HG02970 (cell line): ENCODE results near the gene NEBL.

Experiments
- ATAC-seq: cut with Tn5 transposase; IDR thresholded peaks from one replicate; pipeline ENCODE4 v1.9.1; 2021; ENCODE audit warnings: mild to moderate bottlenecking, moderate library complexity, moderate number of reproducible peaks; ENCODE audit not compliant: unreplicated experiment, low FRiP score

The NEBL gene

GRCh38 chr10:20809631-20810030, 87.5 kb downstream of the NEBL start:
- ATAC-seq: no peak

- no peak for ATAC-seq
These were observed 90.6 kb downstream of the NEBL start for GRCh38 chr10:20806487-20806886.

GRCh38 chr10:20797290-20797689, 99.8 kb downstream of the NEBL start:
- ATAC-seq: no peak

GRCh38 chr10:20795391-20795790, 101.7 kb downstream of the NEBL start:
- no peak for ATAC-seq

GRCh38 chr10:20785174-20785573, 111.9 kb downstream of the NEBL start:
- no peak for ATAC-seq

GRCh38 chr10:20778008-20778757, 118.9 kb downstream of the NEBL start:
- no peak for ATAC-seq

GRCh38 chr10:20776384-20777118, 120.6 kb downstream of the NEBL start:
- ATAC-seq: no peak

GRCh38 chr10:20771051-20771450, 126.1 kb downstream of the NEBL start:
- ATAC-seq: no peak

GRCh38 chr10:20769481-20769880, 127.6 kb downstream of the NEBL start:
- no peak for ATAC-seq

- no peak for ATAC-seq
These were observed 128.3 kb downstream of the NEBL start for GRCh38 chr10:20768843-20769242.

GRCh38 chr10:20767028-20767427, 130.1 kb downstream of the NEBL start:
- ATAC-seq: no peak

GRCh38 chr10:20765066-20765465, 132.0 kb downstream of the NEBL start:
- ATAC-seq: no peak

GRCh38 chr10:20760460-20760859, 136.7 kb downstream of the NEBL start:
- ATAC-seq: no peak

- no peak for ATAC-seq
These were observed 148.6 kb downstream of the NEBL start for GRCh38 chr10:20748551-20748950.

GRCh38 chr10:20747782-20748181, 149.3 kb downstream of the NEBL start:
- ATAC-seq: no peak

- ATAC-seq: no peak
These were observed 150.3 kb downstream of the NEBL start for GRCh38 chr10:20746856-20747255.

- ATAC-seq: no peak
These were observed 151.3 kb downstream of the NEBL start for GRCh38 chr10:20745556-20746375.

GRCh38 chr10:20744821-20745220, 152.3 kb downstream of the NEBL start:
- no peak for ATAC-seq

- no peak for ATAC-seq
These were observed 153.2 kb downstream of the NEBL start for GRCh38 chr10:20743942-20744341.

- ATAC-seq: no peak
These were observed 154.2 kb downstream of the NEBL start for GRCh38 chr10:20742737-20743541.
